C4-2B (cell line): ENCODE results near the gene RAB11A.
A peak's percentile ranks its signal among the peaks of the same experiment; 100 is the strongest.

Source experiments
- H3K27ac ChIP-seq: fragments of 450-650 bp; 2 replicates; pipeline ENCODE4 v1.5.1; 2017
- ZFX ChIP-seq: fragments of 450-650 bp; IDR thresholded peaks from 2 replicates; pipeline ENCODE4 v1.6.1; 2017
- TF ChIP-seq, protein P1 (sequence below): fragments of 450-650 bp; conservative IDR thresholded peaks from 2 replicates; pipeline ENCODE4 v1.5.1; 2017; ENCODE audit warnings: mild to moderate bottlenecking

RAB11A gene

DNA sequence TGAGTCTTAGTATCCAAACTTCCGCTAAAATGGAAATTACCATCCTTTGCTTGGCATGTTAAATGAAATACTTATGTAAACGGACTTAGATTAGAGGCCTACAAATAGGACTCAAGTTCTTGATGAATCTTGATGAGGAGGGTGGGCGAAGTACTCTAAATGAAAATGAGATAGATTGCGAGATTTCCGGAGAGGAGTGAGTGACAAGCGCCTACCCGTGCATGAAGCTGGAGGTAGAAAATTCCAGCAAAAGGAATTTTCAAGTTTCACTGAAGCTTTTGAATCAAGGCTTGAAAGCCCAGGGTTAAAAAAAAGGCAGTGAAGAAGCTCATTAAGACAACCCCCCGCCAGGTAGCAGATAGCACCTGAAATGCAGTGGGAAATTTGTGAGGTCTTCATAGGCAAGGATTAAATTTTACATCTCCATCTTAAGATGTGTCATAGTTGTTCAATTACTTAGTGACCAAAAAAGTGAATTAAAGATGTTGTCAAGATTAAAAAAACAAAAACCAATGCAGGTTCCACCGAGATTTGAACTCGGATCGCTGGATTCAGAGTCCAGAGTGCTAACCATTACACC is 655 bp upstream of the RAB11A start:
- no peak for TF ChIP-seq ZFX
- H3K27ac ChIP-seq: peak overlapping the region; percentile 93

DNA sequence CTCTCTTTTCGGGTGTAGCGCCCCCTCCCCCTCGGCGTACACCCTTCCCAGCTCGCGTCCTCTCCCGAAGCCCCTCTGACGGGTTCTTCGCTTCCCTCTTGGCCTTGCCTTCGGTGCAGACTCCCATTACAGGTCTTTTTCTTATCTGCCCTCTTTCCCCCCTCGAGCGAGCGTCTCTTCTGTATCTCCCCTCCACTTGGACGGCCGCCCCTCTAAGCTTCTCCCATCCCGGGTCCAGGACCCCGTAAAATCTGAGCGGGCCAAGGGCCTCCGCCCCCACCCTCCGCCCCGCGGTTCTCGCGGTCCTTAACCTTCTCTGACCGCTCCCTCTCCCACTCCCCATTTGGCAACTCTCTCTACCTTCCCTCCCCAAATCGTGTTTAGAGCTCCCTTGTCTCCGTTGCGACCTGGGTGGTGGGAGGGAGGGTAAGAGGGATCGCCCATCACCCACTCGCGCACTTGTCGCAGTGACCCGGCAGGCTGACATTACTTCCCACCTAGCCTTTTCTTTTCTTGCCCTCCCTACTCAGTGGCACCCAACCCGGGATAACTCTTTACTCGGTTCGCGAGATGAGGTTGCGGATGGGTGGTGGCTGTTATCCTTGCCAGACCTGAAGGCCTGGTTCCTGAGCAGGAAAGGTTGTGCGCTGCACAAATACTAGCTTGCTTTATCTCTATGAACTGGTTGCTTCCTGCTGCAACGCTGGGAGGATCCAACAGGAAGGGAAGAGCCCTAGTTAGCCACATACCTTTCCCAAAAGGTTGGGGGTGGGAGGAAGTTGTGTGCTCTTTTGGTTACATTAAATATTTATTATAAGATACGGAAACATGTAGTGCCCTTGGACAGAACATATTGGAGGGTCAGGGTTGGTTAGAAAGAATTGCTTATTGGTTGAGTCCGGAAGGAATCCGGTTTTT is 922 bp downstream of the RAB11A start:
- no peak for TF ChIP-seq ZFX
- TF ChIP-seq, protein P1, sequence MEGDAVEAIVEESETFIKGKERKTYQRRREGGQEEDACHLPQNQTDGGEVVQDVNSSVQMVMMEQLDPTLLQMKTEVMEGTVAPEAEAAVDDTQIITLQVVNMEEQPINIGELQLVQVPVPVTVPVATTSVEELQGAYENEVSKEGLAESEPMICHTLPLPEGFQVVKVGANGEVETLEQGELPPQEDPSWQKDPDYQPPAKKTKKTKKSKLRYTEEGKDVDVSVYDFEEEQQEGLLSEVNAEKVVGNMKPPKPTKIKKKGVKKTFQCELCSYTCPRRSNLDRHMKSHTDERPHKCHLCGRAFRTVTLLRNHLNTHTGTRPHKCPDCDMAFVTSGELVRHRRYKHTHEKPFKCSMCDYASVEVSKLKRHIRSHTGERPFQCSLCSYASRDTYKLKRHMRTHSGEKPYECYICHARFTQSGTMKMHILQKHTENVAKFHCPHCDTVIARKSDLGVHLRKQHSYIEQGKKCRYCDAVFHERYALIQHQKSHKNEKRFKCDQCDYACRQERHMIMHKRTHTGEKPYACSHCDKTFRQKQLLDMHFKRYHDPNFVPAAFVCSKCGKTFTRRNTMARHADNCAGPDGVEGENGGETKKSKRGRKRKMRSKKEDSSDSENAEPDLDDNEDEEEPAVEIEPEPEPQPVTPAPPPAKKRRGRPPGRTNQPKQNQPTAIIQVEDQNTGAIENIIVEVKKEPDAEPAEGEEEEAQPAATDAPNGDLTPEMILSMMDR: no peak
- peak overlapping the region; percentile 93 for H3K27ac ChIP-seq

DNA sequence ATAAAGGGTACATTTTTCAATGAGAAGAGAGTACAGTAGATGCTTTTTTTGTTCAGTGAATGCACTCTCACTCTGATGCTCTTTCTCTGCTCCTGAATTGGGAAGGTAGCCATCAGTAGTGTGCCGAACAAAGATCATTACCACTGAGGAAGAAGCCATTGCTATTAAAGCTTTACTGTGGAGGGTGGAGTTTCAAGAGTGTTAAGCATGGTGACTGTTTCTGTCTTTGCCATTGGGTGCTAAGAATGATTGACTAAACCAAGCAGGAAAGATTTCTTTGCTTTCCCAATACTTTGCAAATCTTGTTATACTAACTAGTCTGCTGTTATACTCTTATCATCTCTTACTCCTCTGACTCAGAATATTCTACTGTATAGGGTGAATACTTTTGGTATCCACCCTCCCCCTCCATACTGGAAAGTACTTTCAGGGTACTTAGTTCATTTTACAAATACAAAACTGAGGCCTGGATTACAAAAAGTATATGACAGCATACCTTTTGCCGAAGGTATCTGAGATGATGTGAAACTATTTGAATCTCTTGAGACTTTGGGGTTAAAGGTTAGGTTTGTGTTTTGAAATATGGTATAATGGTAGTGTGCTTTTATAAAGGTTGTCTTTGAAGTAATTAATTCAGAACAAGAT is 1.7 kb downstream of the RAB11A start:
- TF ChIP-seq, protein P1: no peak
- no peak for TF ChIP-seq ZFX
- H3K27ac ChIP-seq: peak overlapping the region; percentile 93; the same call in 1 of the 2 replicates

DNA sequence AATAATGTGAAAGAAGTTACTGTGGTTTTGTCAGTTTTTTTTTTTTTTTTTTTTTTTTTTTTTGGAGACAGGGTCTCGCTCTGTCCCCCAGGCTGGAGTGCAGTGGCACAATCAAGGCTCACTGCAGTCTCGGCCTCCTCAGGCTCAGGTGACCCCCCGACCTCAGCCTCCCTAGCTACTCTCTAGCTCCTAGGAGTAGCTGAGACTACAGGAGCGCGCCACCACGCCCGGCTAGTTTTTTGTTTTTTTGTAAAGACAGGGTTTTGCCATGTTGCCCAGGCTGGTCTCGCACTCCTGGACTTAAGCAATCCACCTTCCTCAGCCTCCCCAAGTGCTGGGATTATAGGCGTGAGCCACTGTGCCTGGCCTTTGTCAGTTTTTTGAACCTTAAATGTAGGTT is 2.6 kb downstream of the RAB11A start:
- H3K27ac ChIP-seq: peak overlapping the region; percentile 67

DNA sequence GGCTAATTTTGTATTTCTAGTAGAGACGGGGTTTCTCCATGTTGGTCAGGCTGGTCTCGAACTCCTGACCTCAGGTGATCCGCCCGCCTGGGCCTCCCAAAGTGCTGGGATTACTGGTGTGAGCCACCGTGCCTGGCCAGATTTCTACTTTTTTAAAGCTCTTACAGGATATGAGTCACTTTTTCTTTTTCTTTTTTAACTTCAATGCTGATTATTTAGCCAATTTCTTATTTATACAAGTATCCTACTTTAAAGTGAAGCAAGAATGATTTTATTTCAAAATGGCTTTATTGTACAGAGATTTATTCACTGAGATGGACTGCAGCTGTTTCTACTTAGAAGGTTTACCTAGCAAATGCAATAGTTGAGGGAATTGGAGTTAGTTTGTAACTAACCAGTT is 3.3 kb downstream of the RAB11A start:
- H3K27ac ChIP-seq: peak overlapping the region; percentile 67

DNA sequence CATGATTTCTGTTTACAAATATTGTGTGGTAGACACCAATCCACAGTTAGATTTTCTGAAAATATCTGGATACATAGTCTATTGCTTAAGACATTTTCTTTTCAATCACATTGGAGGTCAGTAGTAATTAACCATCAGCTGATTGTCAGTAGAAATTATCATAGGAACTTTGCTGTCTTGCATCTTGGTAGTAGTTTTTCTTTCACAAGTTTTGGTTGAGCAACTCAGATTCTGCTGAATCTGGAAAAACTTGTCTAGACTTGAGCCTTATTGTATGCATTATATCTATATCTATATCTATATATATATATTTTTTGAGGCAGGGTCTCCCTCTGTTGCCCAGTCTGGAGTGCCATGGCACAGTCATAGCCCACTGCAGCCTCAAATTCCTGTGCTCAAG is 4.0 kb downstream of the RAB11A start:
- TF ChIP-seq, protein P1: no peak
- no peak for TF ChIP-seq ZFX
- no peak overlapping the region for H3K27ac ChIP-seq

DNA sequence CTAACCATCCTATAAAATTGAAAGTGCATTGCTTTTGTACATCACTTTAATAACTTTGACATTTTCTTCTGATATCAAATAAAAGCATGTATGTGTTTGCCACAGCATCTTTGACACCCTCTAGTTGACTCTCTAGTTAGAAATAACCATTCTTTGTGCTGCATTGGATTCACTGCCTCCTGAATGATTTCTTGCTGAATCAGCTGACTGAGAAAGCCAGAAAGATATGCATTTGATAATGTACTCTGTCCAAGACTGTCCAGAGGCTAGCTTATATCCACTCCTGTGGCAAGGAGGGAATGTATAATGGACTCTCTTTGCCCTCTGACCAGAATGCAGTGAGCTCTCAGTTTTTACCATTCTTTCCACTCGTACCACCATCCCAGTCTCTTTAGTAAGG is 6.2 kb downstream of the RAB11A start:
- no peak for TF ChIP-seq ZFX
- TF ChIP-seq, protein P1: no peak

DNA sequence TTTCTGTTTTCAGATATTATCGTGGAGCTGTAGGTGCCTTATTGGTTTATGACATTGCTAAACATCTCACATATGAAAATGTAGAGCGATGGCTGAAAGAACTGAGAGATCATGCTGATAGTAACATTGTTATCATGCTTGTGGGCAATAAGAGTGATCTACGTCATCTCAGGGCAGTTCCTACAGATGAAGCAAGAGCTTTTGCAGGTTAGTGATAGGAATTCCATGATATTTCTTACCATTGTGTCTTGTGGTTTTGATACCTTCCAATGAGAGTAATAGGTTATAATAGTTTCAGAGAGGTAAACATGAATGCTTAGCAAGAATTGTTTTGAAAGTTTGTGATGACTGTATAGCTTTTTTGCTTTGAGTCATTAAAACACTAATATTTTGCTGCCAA is 8.5 kb downstream of the RAB11A start:
- TF ChIP-seq, protein P1: no peak
- no peak for TF ChIP-seq ZFX
- H3K27ac ChIP-seq: no peak overlapping the region

More for the DNA sequence above, 6.2 kb downstream of the RAB11A start:
- H3K27ac ChIP-seq: no peak overlapping the region
